B cell (primary cell): Measurements from ENCODE around the gene ALG9. TPM values are rescaled to one million over a fixed set of nuclear protein-coding genes. Genes with fewer than 3 reads are reported as not detected.

Source experiments
- ATAC-seq: fragments of 200-7000 bp; cut with Tn5 transposase; one replicate; pipeline ENCODE4 v1.10.0; 2021; ENCODE audit warnings: low read depth, mild to moderate bottlenecking, moderate number of reproducible peaks, moderate library complexity
- CTCF ChIA-PET: fragments of 350-600 bp; sonication (Branson Sonifier 250); formaldehyde crosslinking; loops from one replicate; lab custom pipeline; 2021; ENCODE audit warnings: antibody characterized with exemption, inconsistent platforms; lab: Charles Lee
- POLR2A ChIA-PET: fragments of 350-600 bp; sonication (Branson Sonifier 250); formaldehyde crosslinking; loops from one replicate; lab custom pipeline; 2021; ENCODE audit warnings: antibody characterized with exemption; lab: Charles Lee
- DNase-seq: peaks from one replicate; pipeline ENCODE4 v3.0.0; 2013
- H2AFZ ChIP-seq: 2 replicates; pipeline ENCODE4 v1.6.1; 2012; ENCODE audit warnings: mild to moderate bottlenecking, low read depth, low read length; ENCODE audit not compliant: insufficient read depth, poor library complexity, severe bottlenecking
- H3K27ac ChIP-seq, 2 donors: 1 replicate in 1 of 2; 2 replicates in 1 of 2; pipeline ENCODE4 v1.5.1; 2012 to 2013; ENCODE audit warnings: low read length in 2 of 2, mild to moderate bottlenecking in 2 of 2, moderate library complexity in 1 of 2
- H3K27me3 ChIP-seq, 4 experiments: fragments of 200-600 bp in 1 of 4; sonication (generic) in 1 of 4; replicated peaks in 1 of 4; 1 replicate in 2 of 4; 2 replicates in 2 of 4; pipeline versions ENCODE4 v1.6.1 to v1.7.0; 2013 to 2016; ENCODE audit warnings: low read length in 3 of 4, mild to moderate bottlenecking in 2 of 4, mixed read lengths in 1 of 4, moderate library complexity in 1 of 4; ENCODE audit not compliant: insufficient read depth in 4 of 4, control insufficient read depth in 3 of 4; ENCODE audit errors: control extremely low read depth in 1 of 4
- H3K36me3 ChIP-seq, 2 experiments: replicated peaks in 1 of 2; 1 replicate in 1 of 2; 2 replicates in 1 of 2; pipeline versions ENCODE4 v1.6.1 to v1.7.1; 2013; ENCODE audit warnings: low read length in 1 of 2; ENCODE audit not compliant: insufficient read depth in 2 of 2, control insufficient read depth in 1 of 2; ENCODE audit errors: control extremely low read depth in 1 of 2, extremely low read depth in 1 of 2
- H3K4me1 ChIP-seq, 2 donors: fragments of 200-600 bp in 1 of 2; sonication (generic) in 1 of 2; 1 replicate in 1 of 2; 2 replicates in 1 of 2; pipeline versions ENCODE4 v1.5.1 to v1.6.1; 2013 to 2017; ENCODE audit warnings: low read length in 2 of 2; ENCODE audit not compliant: control insufficient read depth in 2 of 2, insufficient read depth in 2 of 2
- H3K4me2 ChIP-seq: replicated peaks from 2 replicates; pipeline ENCODE3; 2012; ENCODE audit warnings: mild to moderate bottlenecking, low read depth, low read length; ENCODE audit not compliant: poor library complexity, severe bottlenecking
- H3K4me3 ChIP-seq, 5 experiments: fragments of 200-600 bp in 1 of 5; sonication (generic) in 1 of 5; 1 replicate in 3 of 5; 2 replicates in 2 of 5; pipeline versions ENCODE4 v1.5.1 to v1.7.0; 2011 to 2016; ENCODE audit warnings: low read length in 4 of 5, mild to moderate bottlenecking in 4 of 5, low read depth in 2 of 5, control low read depth in 1 of 5, moderate library complexity in 1 of 5; ENCODE audit not compliant: insufficient read depth in 1 of 5; ENCODE audit errors: control extremely low read depth in 1 of 5, extremely low read depth in 1 of 5
- H3K79me2 ChIP-seq: fragments of 200-600 bp; sonication (generic); one replicate; pipeline ENCODE4 v1.6.0; 2016; ENCODE audit warnings: low read length; ENCODE audit not compliant: control insufficient read depth, insufficient read depth
- H3K9ac ChIP-seq: fragments of 200-600 bp; sonication (generic); 2 replicates; pipeline ENCODE4 v1.6.1; 2017; ENCODE audit warnings: mild to moderate bottlenecking, low read length, moderate library complexity
- H3K9me3 ChIP-seq, 3 donors: one replicate each; pipeline versions ENCODE4 v1.6.1 to v1.7.1; 2013; ENCODE audit warnings: low read length in 2 of 3; ENCODE audit not compliant: control insufficient read depth in 2 of 3, insufficient read depth in 1 of 3; ENCODE audit errors: control extremely low read depth in 1 of 3
- H4K20me1 ChIP-seq: 2 replicates; pipeline ENCODE4 v1.6.0; 2012; ENCODE audit warnings: mild to moderate bottlenecking, low read length; ENCODE audit not compliant: insufficient read depth, control insufficient read depth, poor library complexity, severe bottlenecking
- H3K27ac Mint-ChIP-seq: one replicate; pipeline ENCODE4 v1.8.0; 2021; ENCODE audit warnings: mixed read lengths
- H3K27me3 Mint-ChIP-seq: one replicate; pipeline ENCODE4 v1.8.0; 2021; ENCODE audit warnings: mixed read lengths
- H3K4me1 Mint-ChIP-seq: one replicate; pipeline ENCODE4 v1.8.0; 2021; ENCODE audit warnings: mixed read lengths
- H3K4me3 Mint-ChIP-seq: one replicate; pipeline ENCODE4 v1.8.0; 2021; ENCODE audit warnings: mixed read lengths
- H3K9me3 Mint-ChIP-seq: one replicate; pipeline ENCODE4 v1.8.0; 2022; ENCODE audit warnings: mixed read lengths; ENCODE audit not compliant: insufficient read depth
- EZH2 ChIP-seq: IDR thresholded peaks from 2 replicates; pipeline ENCODE4 v1.6.1; 2012; ENCODE audit warnings: borderline replicate concordance, low read depth, mild to moderate bottlenecking, moderate library complexity, low read length; ENCODE audit not compliant: insufficient read depth, poor library complexity, severe bottlenecking
- WGBS: methylation state at CpG from one replicate; pipeline ENCODE4 v1.1.5; 2013; ENCODE audit warnings: missing lambda C conversion rate; ENCODE audit not compliant: insufficient coverage; 5-methylcytosine and 5-hydroxymethylcytosine counted together
- intact Hi-C: fragments of 100-400 bp; cut with micrococcal nuclease; formaldehyde crosslinking; loops from one replicate; pipeline ENCODE4 v1.10.0; 2022
- polyA plus RNA-seq: library from polyadenylated mRNA; depleted of rRNA; stranded (reverse); fragments of >200 nt; gene quantifications from 2 replicates; pipeline ENCODE4 v1.2.3, GENCODE V29; 2012
- total RNA-seq, 2 donors: library from RNA; stranded (reverse); fragments of 120-200 nt in 1 of 2; gene quantifications; 1 replicate in 1 of 2; 2 replicates in 1 of 2; pipeline versions ENCODE4 v1.2.3 to v1.2.4, GENCODE V29; 2013 to 2022
- TF ChIP-seq, protein P1 (sequence below): fragments of 200-600 bp; IDR thresholded peaks from one replicate; pipeline ENCODE4 v1.8.0; 2022; ENCODE audit warnings: antibody characterized with exemption, mild to moderate bottlenecking

ALG9 gene
- total and polyA plus RNA-seq, 2 donors (not counting 1 experiment from before 2014, with no cell fraction given) = 21.2 to 29.9 TPM

DNA sequence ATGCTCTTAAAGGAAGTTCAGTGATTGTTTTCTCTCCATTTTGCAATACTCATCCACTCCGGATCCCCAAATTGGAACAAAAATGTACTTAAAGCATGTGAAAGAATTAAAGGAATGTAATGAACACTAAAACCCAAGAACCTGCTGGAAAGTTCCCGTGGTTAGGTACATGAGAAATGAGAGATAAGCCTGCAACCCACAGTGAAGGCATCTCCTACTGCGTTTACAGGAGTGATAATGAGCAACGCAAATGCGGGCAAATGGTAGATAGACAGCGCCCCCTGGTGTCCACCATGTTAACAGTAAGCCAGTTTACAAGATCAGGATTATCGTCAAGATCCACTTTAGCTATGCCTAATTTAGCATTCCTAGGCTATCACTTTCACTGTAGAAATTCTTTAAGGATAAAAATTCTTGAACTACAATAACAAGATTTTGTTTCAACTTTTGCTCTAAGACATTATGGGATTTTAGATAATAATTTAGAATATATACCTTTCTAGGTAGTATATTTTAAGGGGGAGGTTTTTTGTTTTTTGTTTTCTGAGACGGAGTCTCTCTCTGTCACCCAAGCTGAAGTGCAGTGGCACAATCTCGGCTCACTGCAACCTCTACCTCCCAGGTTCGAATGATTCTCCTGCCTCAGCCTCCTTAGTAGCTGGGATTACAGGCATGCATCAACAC lies 29.9 kb downstream of the ALG9 start:
- peaks cover 6 to 27% of the 10 kb centered on the region in 2 experiments for H3K36me3 ChIP-seq
- WGBS = 2% methylated on average over 5 of the region's 10 CpGs
- intact Hi-C loops = loop anchor here (1.0 kb wide), 5 partner anchors 64 to 276 kb away; partner anchors contain the start of genes PPP2R1B and SIK2

DNA sequence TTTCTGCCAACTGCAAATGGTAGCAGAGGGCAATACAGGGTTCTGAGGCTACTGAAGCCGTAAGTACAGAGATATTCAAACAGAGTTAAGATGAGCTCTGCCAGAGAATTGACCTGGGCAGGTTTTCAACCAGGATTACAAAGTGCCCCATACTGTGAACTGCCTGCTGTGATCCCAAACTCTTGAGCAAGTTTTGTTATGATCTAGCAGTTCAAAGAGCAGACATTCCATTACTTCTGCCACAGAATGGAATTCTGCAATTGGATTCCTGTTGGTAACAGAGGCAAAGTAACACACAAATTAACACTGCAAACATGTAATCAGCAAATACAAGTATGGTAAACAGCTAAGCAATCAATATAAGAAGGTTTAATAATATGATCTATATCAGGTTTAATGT lies 31.2 kb downstream of the ALG9 start:
- no peak overlapping the region for H3K27ac Mint-ChIP-seq
- 100% methylated on average over 1 of the region's 1 CpG for WGBS
- H3K4me2 ChIP-seq = no peak overlapping the region
- no peaks in the 10 kb centered on the region for H3K27me3 ChIP-seq
- H3K4me1 ChIP-seq = peaks cover 3% of the 10 kb centered on the region in 2 donors
- H3K4me3 Mint-ChIP-seq = no peak overlapping the region
- H2AFZ ChIP-seq = no peak overlapping the region
- no peak overlapping the region for H3K27ac ChIP-seq
- TF ChIP-seq, protein P1, sequence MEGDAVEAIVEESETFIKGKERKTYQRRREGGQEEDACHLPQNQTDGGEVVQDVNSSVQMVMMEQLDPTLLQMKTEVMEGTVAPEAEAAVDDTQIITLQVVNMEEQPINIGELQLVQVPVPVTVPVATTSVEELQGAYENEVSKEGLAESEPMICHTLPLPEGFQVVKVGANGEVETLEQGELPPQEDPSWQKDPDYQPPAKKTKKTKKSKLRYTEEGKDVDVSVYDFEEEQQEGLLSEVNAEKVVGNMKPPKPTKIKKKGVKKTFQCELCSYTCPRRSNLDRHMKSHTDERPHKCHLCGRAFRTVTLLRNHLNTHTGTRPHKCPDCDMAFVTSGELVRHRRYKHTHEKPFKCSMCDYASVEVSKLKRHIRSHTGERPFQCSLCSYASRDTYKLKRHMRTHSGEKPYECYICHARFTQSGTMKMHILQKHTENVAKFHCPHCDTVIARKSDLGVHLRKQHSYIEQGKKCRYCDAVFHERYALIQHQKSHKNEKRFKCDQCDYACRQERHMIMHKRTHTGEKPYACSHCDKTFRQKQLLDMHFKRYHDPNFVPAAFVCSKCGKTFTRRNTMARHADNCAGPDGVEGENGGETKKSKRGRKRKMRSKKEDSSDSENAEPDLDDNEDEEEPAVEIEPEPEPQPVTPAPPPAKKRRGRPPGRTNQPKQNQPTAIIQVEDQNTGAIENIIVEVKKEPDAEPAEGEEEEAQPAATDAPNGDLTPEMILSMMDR = no peak
- TF ChIP-seq EZH2 = no peak
- CTCF ChIA-PET = interaction anchor here (0.7 to 6.2 kb wide), 6 partner anchors 64 to 279 kb away, joined by 3 to 49 read pairs (median 8); no protein-coding TSS in a partner anchor
- H3K9ac ChIP-seq = no peak overlapping the region
- no peaks in the 10 kb centered on the region for H3K9me3 Mint-ChIP-seq
- DNase-seq (no peak), ATAC-seq (no peak)
- no peak overlapping the region for H3K4me3 ChIP-seq
- intact Hi-C loops = no loop called here
- H3K36me3 ChIP-seq = peaks cover 1 to 40% of the 10 kb centered on the region in 2 experiments
- H3K27me3 Mint-ChIP-seq = no peaks in the 10 kb centered on the region
- H4K20me1 ChIP-seq = no peaks in the 10 kb centered on the region
- H3K79me2 ChIP-seq = no peaks in the 10 kb centered on the region
- H3K4me1 Mint-ChIP-seq = peaks cover 6% of the 10 kb centered on the region
- POLR2A ChIA-PET = no interaction called here
- H3K9me3 ChIP-seq = no peaks in the 10 kb centered on the region

More for the DNA sequence above, 29.9 kb downstream of the ALG9 start:
- Histone ChIP-seq H2AFZ (peak overlapping the region; percentile 14), H3K27me3 (no peaks in the 10 kb centered on the region), H3K9ac (no peak overlapping the region), H3K27ac (no peak overlapping the region), H3K79me2 (no peaks in the 10 kb centered on the region), H3K4me2 (no peak overlapping the region), H3K9me3 (no peaks in the 10 kb centered on the region), H3K4me1 (peaks cover 3% of the 10 kb centered on the region in 2 donors), H4K20me1 (no peaks in the 10 kb centered on the region), H3K4me3 (no peak overlapping the region)
- TF ChIP-seq, protein P1 = peak; percentile 92
- TF ChIP-seq EZH2 = no peak
- peak; percentile 86 for ATAC-seq
- ChIA-PET CTCF (interaction anchor here (0.6 to 6.2 kb wide), 27 partner anchors 8 to 1385 kb away, joined by 3 to 101 read pairs (median 5); no protein-coding TSS in a partner anchor), POLR2A (no interaction called here)
- H3K9me3 Mint-ChIP-seq = no peaks in the 10 kb centered on the region
- peaks cover 6% of the 10 kb centered on the region for H3K4me1 Mint-ChIP-seq
- peak; percentile 86 for DNase-seq
- H3K4me3 Mint-ChIP-seq = no peak overlapping the region
- H3K27ac Mint-ChIP-seq = no peak overlapping the region
- no peaks in the 10 kb centered on the region for H3K27me3 Mint-ChIP-seq
